HEK293 (cell line): Measurements from ENCODE around the gene TMOD1.

Source experiments
- EGR2 ChIP-seq: fragments of 450-650 bp; formaldehyde crosslinking; IDR thresholded peaks from 2 replicates; pipeline ENCODE4 v1.5.1; 2016; ENCODE audit warnings: low read depth, missing biosample characterization, missing genetic modification characterization
- TCF7L2 ChIP-seq: IDR thresholded peaks from 2 replicates; pipeline ENCODE4 v1.6.1; 2011; ENCODE audit warnings: low read depth, mild to moderate bottlenecking, inconsistent platforms, low read length, moderate library complexity, borderline replicate concordance
- ZNF184 ChIP-seq: fragments of 450-650 bp; IDR thresholded peaks from 2 replicates; pipeline ENCODE4 v1.5.1; 2018; ENCODE audit warnings: missing biosample characterization, mild to moderate bottlenecking, missing genetic modification characterization
- TF ChIP-seq, protein P1 (sequence below): fragments of 450-650 bp; IDR thresholded peaks from 2 replicates; pipeline ENCODE4 v1.5.1; 2018; ENCODE audit warnings: missing biosample characterization, mild to moderate bottlenecking, missing genetic modification characterization
- TF ChIP-seq, protein P2 (sequence below): fragments of 450-650 bp; formaldehyde crosslinking; IDR thresholded peaks from 2 replicates; pipeline ENCODE4 v1.5.1; 2016; ENCODE audit warnings: missing biosample characterization, missing genetic modification characterization
- TF ChIP-seq, protein P3 (sequence below): fragments of 450-650 bp; formaldehyde crosslinking; IDR thresholded peaks from 2 replicates; pipeline ENCODE4 v1.5.1; 2016; ENCODE audit warnings: missing biosample characterization, missing genetic modification characterization
- TF ChIP-seq, protein P4 (sequence below): fragments of 450-650 bp; formaldehyde crosslinking; conservative IDR thresholded peaks from 2 replicates; pipeline ENCODE4 v1.5.1; 2016; ENCODE audit warnings: low read depth, missing biosample characterization, missing genetic modification characterization

DNA sequence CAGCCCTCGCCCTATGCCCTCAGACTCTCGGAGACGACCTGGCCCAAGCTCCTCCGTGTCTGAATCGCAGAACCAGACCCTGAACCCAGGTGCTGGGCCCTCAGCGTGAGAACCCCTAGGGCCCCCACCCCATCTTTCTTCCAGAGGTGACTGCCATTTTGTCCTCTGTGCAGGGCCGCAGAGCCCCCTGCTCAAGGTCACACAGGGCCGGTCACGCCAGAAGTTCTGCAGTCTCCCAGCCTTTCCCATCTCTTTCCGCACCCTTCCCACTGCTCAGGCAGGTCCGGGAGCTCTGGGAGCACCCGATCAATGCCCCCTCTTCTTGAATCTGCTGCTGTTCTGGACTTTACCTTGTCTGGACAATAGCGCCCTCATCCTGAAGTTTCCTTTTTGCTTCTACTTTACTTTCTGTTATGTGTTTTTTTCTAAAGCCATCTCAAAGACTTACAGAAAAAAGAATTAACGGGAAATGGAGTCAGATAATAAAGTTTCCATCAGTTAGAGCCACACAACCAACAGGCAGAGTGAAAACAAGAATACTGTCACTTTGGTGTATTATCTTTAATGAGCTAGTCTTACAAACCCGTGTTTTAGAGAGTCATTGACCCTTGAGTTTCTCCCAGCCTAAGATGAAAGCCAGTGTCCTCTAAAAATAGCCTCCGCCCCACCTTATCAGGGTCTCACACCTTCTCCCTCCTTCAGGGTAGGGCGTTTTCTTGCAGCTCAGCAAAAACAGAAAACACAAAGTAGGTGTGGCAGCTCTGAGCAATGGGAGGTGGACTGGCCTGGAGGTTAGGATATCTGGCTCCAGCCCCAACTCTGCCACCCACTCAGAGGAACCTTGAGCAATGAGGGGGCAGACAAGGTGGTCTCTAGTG, 1.8 kb downstream of the TMOD1 start:
- TF ChIP-seq, protein P1, sequence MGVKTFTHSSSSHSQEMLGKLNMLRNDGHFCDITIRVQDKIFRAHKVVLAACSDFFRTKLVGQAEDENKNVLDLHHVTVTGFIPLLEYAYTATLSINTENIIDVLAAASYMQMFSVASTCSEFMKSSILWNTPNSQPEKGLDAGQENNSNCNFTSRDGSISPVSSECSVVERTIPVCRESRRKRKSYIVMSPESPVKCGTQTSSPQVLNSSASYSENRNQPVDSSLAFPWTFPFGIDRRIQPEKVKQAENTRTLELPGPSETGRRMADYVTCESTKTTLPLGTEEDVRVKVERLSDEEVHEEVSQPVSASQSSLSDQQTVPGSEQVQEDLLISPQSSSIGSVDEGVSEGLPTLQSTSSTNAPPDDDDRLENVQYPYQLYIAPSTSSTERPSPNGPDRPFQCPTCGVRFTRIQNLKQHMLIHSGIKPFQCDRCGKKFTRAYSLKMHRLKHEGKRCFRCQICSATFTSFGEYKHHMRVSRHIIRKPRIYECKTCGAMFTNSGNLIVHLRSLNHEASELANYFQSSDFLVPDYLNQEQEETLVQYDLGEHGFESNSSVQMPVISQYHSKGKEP (tag by site-specific recombination), result no peak
- TF ChIP-seq, protein P2, sequence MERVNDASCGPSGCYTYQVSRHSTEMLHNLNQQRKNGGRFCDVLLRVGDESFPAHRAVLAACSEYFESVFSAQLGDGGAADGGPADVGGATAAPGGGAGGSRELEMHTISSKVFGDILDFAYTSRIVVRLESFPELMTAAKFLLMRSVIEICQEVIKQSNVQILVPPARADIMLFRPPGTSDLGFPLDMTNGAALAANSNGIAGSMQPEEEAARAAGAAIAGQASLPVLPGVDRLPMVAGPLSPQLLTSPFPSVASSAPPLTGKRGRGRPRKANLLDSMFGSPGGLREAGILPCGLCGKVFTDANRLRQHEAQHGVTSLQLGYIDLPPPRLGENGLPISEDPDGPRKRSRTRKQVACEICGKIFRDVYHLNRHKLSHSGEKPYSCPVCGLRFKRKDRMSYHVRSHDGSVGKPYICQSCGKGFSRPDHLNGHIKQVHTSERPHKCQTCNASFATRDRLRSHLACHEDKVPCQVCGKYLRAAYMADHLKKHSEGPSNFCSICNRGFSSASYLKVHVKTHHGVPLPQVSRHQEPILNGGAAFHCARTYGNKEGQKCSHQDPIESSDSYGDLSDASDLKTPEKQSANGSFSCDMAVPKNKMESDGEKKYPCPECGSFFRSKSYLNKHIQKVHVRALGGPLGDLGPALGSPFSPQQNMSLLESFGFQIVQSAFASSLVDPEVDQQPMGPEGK, result no peak
- TF ChIP-seq EGR2 (tag by site-specific recombination) (peak; percentile 25; the same call in 1 of the 2 replicates), ZNF184 (tag by site-specific recombination) (no peak), TCF7L2 (no peak; the same call in 1 of the 2 replicates)
- TF ChIP-seq, protein P3, sequence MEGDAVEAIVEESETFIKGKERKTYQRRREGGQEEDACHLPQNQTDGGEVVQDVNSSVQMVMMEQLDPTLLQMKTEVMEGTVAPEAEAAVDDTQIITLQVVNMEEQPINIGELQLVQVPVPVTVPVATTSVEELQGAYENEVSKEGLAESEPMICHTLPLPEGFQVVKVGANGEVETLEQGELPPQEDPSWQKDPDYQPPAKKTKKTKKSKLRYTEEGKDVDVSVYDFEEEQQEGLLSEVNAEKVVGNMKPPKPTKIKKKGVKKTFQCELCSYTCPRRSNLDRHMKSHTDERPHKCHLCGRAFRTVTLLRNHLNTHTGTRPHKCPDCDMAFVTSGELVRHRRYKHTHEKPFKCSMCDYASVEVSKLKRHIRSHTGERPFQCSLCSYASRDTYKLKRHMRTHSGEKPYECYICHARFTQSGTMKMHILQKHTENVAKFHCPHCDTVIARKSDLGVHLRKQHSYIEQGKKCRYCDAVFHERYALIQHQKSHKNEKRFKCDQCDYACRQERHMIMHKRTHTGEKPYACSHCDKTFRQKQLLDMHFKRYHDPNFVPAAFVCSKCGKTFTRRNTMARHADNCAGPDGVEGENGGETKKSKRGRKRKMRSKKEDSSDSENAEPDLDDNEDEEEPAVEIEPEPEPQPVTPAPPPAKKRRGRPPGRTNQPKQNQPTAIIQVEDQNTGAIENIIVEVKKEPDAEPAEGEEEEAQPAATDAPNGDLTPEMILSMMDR (tag by site-specific recombination), result no peak
- TF ChIP-seq, protein P4, sequence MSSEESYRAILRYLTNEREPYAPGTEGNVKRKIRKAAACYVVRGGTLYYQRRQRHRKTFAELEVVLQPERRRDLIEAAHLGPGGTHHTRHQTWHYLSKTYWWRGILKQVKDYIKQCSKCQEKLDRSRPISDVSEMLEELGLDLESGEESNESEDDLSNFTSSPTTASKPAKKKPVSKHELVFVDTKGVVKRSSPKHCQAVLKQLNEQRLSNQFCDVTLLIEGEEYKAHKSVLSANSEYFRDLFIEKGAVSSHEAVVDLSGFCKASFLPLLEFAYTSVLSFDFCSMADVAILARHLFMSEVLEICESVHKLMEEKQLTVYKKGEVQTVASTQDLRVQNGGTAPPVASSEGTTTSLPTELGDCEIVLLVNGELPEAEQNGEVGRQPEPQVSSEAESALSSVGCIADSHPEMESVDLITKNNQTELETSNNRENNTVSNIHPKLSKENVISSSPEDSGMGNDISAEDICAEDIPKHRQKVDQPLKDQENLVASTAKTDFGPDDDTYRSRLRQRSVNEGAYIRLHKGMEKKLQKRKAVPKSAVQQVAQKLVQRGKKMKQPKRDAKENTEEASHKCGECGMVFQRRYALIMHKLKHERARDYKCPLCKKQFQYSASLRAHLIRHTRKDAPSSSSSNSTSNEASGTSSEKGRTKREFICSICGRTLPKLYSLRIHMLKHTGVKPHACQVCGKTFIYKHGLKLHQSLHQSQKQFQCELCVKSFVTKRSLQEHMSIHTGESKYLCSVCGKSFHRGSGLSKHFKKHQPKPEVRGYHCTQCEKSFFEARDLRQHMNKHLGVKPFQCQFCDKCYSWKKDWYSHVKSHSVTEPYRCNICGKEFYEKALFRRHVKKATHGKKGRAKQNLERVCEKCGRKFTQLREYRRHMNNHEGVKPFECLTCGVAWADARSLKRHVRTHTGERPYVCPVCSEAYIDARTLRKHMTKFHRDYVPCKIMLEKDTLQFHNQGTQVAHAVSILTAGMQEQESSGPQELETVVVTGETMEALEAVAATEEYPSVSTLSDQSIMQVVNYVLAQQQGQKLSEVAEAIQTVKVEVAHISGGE, result no peak
